ENCODE results near the gene SMARCC2.
A peak's percentile ranks its signal among the peaks of the same experiment; 100 is the strongest.
"Not testable (repeated sequence)": the region's sequence is repeated elsewhere in the genome, so short reads cannot be mapped to it uniquely, and the experiment has no call there.

SMARCC2 gene

GRCh38 chr12:56162468-56163290 lies 26.6 kb downstream of the SMARCC2 start:
- DNase-seq = no peak

- DNase-seq = no peak
Observed at GRCh38 chr12:56161690-56162351, 27.5 kb downstream of the SMARCC2 start.

DNA sequence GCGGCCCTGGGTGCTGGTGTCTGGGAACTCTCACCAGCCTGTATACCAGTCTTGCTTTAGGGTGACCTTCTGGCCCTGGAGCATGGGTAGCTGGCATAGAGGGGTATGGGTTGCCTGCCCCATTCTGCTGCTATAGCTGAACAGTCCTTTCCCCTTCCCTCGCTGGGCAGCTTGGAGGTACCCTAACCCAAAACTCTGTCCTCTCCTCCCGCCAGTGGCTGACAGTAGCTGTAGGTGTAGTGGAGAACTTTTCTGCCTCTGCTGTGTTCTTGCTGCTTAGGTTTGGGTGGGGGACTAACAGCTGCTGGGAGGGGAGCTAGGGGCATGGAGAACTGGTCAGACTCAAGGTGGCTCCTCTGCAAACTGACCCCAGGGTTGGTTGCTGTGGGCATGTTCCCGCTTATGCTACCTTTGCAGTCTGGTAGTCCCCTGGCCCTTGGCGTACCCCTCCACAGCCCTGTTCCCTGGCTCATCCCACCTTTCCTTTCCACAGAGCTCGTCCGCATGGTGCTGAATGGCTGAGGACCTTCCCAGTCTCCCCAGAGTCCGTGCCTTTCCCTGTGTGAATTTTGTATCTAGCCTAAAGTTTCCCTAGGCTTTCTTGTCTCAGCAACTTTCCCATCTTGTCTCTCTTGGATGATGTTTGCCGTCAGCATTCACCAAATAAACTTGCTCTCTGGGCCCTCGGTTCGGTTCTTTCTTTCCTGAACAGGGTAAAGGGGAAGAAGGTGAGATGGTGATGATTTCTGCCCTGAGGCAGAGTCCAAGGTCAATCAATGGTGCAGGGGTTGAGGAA lies 28.2 kb downstream of the SMARCC2 start:
- DNase-seq = no peak

DNA sequence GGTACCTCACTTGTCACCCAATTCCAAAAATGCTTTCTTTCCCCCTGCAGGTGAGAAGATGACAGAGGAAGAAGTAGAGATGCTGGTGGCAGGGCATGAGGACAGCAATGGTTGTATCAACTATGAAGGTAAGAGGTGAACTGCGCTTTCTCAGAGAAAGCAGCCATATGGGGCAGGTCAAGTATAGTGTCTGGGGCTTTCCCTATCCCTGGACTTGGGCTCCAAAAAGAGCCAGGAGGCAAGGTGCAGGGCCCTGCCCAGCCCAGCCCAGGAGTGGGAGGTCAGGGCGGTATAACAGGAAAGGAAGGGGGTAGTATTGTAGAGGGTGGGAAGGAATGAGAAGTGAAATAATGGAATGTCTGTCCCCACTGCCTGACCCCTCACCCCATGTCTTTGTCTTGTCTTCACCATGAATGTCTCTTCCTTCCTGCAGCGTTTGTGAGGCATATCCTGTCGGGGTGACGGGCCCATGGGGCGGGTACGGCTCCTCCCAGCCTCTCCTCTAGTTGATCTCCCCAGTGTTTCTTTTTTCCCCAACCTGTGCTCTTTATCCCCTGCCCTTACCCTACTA lies 29.0 kb downstream of the SMARCC2 start:
- no peak for DNase-seq

DNA sequence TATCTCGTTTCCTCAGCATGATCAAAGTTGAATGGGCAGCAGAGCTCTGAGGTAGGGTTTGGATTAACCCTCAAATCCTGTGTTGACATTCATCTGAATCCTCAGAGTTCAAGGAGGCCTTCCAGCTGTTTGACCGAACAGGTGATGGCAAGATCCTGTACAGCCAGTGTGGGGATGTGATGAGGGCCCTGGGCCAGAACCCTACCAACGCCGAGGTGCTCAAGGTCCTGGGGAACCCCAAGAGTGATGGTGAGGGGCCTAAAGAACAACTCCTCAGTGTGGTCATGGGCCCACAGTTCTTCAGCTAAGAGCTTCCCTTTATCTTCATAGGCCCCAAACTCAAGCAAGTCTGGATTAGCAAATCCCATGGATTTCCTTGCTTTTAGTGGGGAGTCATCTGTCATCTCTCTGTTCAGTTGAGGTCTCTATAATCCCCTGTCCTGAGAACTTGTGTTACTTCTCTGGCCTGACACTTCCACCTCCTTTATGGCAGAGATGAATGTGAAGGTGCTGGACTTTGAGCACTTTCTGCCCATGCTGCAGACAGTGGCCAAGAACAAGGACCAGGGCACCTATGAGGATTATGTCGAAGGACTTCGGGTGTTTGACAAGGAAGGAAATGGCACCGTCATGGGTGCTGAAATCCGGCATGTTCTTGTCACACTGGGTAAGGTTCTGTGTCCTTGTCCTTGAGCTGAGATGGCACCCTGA lies 29.6 kb downstream of the SMARCC2 start:
- DNase-seq = no peak

GRCh38 chr12:56158926-56159461 lies 30.3 kb downstream of the SMARCC2 start:
- DNase-seq = no peak

GRCh38 chr12:56158029-56158925 lies 31.0 kb downstream of the SMARCC2 start, which contains the start of gene MYL6:
Gene MYL6 (plus strand): TSS chr12:56158359. CDS start chr12:56158402, 43 bp downstream.
- peak; percentile 87 for DNase-seq

GRCh38 chr12:56157201-56158028 lies 31.9 kb downstream of the SMARCC2 start:
- peak; percentile 80 for DNase-seq

GRCh38 chr12:56156464-56157200 lies 32.7 kb downstream of the SMARCC2 start:
- DNase-seq = not testable (repeated sequence)

DNA sequence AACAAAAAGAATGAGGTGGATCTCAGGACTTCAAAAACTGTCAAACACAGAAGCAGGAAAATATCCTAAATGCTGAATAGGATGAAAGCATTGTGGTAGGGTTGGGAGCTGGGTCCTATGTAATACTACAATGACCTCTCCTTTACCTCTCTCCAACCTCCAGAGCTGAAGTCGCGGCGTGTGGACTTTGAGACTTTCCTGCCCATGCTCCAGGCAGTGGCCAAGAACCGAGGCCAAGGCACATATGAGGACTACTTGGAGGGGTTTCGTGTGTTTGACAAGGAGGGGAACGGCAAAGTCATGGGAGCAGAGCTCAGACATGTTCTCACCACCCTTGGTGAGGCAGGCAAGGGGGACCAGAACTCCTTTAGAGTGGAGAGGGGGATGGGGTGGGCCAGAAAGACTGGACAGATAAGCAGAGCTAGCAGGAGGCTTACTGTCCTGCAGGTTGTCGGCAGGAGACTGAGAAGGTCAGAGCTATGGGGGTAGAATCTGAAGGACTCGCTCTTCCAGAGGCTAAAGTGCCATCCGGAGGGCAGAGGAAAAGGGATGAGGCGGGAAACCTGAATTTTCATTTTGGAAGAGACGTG lies 33.9 kb downstream of the SMARCC2 start:
- no peak for DNase-seq

DNA sequence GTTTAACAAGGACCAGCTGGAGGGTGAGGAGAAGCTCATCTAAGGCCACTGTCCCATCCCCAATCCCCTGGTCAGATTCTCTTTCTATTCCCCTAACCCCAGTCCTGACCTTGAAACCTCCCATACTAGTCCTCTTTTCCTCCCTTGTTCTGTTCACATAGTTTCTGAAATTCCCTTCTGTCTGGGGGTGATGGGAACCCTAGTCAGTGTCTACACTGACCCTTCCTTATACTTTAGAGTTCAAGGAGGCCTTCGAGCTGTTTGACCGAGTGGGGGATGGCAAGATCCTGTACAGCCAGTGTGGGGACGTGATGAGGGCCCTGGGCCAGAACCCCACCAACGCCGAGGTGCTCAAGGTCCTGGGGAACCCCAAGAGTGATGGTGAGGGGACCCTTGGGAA lies 34.5 kb downstream of the SMARCC2 start:
- DNase-seq = no peak

- no peak for DNase-seq
Observed at GRCh38 chr12:56154246-56154771, 35.0 kb downstream of the SMARCC2 start.

GRCh38 chr12:56153678-56154065 lies 35.6 kb downstream of the SMARCC2 start:
- no peak for DNase-seq

- no peak for DNase-seq
Observed at GRCh38 chr12:56152756-56153677, 36.3 kb downstream of the SMARCC2 start.

- peak; percentile 87 for DNase-seq
Observed at GRCh38 chr12:56152132-56152755, 37.0 kb downstream of the SMARCC2 start, which contains the start of gene MYL6B. Gene MYL6B (plus strand): TSS chr12:56152587. CDS start chr12:56153919, 1,332 bp downstream.

DNA sequence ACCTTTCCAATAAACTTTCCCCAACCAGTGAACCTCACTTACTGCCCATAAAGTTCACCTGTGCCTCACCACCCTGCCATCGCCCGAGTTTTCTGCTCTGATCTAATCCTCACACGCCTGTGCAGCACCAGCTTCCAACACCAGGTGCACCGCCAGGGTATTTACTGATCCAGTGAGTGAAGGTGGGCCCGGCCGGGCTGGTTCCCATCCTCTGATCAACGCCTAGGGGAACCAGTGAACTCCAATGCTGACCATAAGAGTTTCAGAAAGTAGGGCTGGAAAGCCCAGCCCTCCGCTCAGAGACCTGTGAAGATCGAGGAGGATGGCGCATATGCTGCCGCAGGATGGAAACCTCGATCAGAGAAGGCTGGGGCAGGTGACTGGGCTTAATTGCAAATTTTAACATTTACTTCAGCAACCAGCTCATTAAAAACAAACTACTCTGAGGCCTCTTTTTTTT lies 37.6 kb downstream of the SMARCC2 start:
- DNase-seq = peak; percentile 52

GRCh38 chr12:56150563-56150962 lies 38.7 kb downstream of the SMARCC2 start:
- DNase-seq = no peak

All from 8988T (cell line).